Stimulated activated CD8-positive, alpha-beta memory T cell treated with anti-CD3 and anti-CD28 coated beads, Interleukin-15, amount 100 ng/mL, for 24 hours (primary cell): ENCODE measurements around the gene OSBPL3.
"Not testable (repeated sequence)": the region's sequence is repeated elsewhere in the genome, so short reads cannot be mapped to it uniquely, and the experiment has no call there.

Source experiments
- DNase-seq: peaks from one replicate; pipeline ENCODE4 v3.0.0-alpha.2; 2020; ENCODE audit warnings: low read depth

The OSBPL3 gene

DNA sequence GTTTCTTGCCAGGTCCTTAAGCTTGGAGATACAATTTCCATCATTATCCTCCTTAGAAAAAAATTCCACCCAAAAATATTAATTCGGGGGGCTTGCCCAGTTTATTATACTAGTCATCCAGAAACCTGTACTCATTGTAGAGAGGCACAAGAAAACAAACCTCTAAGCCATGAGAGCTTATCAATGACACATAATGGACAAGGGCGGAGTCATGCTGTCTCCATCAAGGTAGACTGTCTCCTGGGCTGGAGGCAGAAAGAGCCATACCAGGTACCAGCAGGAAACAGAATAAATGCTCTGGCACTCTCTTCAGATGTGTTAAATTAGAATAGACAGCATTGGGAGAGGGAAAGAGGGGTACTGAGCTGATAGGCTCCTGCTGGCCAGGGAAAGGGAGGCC lies 153.0 kb downstream of the OSBPL3 start:
- DNase-seq, result no peak

DNA sequence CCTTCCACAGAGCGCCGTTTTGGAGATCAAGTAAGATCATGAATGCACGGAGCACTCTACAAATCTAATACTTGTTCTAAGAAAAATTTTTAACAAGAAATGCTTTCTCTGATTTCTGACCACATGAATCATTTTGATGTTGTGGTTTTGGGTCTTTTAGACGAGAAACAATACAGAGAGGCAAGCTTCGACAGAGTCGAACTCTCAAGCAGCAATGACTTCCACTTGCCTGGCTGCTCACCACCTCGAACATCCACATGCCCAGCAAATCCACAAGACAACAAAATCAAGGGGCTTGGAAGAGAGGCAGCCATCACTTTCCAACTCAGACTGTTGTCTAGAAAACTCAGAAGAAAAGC lies 153.3 kb downstream of the OSBPL3 start:
- no peak for DNase-seq

DNA sequence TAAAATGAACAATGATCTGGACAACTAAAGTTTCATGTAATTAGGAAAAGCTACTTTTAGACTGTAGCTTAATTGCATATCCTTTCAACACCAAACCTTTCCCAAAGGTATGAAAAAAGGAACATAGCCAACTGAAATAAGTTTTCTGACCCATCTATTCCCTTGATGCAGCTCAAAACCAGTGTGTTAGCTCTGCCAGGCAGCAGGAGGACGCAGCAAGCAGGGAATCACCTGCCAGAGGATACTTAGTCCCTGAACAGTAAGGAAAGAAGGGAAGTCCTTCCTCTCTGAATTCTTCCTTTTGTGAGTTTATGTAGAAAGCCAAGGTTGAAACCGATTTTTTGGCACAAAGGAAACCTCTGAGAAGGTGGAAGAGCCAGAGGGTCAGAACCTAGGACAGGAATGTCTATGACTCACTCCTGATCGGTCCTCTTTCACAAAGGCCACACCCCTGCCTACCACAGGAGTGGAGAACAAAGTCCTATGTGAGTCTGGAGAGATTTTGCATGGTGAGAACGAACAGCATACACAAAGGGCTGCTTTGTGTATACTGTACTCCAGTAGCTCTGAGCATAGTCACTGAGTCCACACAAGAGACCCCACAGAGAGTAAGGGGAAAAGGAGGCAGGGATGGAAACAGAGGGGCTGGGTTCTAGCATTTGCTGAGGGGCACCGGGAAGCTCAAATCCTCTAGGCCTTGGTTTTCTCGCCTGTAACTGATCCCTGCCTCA lies 153.9 kb downstream of the OSBPL3 start:
- DNase-seq, result no peak

DNA sequence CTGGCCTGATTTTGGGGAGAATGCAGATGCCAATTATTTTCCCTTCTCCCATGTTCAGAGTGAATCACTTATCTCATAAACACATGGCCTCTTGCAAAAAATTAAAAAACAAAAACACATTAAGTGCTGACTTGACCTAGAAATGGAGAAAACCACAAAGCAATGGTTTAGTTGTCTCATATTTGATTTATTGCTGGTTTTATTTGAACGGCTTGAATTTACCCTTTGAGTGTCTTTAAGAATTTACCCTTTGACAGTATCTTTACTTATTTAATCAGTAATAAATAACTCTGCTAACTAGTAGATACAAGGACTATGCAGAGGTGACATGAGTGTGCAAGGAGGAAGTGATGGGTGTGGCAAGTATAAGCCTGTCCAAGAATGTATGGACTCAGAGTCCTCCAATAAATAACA lies 154.6 kb downstream of the OSBPL3 start:
- DNase-seq, result no peak

DNA sequence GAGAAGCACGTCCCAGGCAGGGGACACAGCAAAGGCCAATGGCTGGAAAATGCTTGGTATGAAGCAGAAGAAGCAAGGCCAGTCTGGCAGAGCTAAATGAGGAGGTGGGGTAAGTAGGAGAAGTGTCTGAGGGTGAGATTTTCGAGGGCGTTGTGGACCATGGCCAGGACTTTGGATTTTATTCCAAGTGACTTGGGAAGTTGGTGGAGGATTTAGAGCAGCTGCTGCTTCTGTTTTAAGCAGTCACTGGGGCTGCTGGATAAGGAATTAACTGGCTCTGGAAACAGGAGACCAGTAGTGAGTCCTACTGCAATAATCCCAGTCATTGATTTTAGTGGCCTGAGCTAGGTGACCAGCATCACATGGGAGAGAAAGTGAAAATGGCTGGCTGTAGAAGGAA lies 155.1 kb downstream of the OSBPL3 start:
- DNase-seq, result no peak

DNA sequence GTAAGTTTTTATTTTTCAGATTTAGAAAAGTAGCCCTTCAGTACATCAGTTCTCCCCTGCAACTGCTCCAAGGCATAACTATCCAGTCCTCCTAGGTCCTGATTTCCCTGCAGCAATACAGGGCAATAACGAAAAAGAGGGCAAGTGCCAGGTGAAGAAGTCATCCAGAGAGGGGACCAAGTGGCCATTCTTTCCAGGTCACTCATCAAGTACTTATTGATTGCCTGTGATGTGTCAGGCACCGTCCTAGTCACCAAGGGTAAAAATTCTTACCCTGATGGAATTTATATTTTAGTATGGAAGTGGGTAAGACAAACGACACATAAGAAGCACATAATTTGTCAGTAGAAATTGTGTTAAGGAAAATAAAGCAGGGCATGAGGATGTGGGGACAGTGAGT lies 155.6 kb downstream of the OSBPL3 start:
- DNase-seq, result no peak

DNA sequence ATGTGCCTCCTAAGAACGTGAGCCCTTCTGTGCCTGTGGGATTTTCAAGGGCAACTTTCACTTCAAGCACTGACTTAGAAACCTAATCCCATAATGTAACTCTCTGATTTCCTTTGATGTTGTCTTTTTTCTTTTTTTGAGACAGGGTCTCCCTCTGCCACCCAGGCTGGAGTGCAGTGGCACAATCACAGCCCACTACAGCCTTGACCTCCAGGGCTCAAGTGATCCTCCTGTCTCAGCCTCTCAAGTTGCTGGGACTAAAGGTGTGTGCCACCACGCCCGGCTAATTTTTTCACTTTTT lies 158.3 kb downstream of the OSBPL3 start:
- no peak for DNase-seq

DNA sequence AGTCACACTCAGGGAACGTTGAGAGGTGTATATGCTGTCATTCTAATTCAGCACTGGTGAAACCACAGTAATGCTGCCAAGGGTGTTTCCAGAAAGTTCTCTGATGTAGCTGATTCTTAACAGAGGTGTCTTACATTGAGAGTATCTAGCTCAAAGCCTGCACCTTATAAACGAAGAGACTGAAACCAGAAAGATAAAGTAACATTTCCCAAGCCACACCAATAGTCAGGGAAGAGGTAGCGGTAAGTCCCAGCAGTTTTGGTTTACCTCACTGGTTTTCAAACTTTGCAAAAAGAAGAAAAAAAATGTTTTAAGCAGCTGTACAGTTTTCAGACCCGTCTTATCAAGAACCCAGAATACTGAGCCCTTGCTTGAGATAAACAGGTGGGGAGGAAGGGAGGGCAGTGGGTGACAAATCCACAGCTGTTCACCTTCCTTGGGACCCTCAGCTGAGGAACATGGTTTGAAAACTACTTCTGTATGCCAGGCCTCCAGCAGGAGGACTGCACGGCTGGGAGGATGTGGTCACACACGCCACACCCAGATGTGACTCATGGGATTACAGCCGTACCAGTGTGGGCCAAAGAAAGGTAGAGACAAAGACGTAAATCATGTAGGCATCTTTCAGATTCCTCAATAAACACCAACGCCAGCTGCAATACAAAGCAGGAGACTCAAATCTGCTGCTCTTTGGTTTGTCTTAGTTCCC lies 158.8 kb downstream of the OSBPL3 start:
- DNase-seq, result peak; percentile 29

DNA sequence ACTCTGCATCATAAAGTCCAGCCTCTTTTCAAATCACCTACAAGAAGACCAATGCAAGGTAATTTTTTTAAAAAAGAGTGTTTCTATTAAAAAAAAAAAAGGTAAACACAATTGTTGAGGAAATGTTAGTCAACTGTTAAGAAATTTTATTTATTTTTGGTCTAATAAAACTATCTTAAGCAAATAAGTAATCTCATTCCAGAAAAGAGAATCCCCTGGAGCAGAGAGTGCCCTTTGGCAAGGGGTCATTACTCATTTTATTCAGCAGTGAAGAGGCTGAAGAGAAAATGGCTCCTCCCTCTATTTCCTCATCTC lies 159.3 kb downstream of the OSBPL3 start:
- no peak for DNase-seq

DNA sequence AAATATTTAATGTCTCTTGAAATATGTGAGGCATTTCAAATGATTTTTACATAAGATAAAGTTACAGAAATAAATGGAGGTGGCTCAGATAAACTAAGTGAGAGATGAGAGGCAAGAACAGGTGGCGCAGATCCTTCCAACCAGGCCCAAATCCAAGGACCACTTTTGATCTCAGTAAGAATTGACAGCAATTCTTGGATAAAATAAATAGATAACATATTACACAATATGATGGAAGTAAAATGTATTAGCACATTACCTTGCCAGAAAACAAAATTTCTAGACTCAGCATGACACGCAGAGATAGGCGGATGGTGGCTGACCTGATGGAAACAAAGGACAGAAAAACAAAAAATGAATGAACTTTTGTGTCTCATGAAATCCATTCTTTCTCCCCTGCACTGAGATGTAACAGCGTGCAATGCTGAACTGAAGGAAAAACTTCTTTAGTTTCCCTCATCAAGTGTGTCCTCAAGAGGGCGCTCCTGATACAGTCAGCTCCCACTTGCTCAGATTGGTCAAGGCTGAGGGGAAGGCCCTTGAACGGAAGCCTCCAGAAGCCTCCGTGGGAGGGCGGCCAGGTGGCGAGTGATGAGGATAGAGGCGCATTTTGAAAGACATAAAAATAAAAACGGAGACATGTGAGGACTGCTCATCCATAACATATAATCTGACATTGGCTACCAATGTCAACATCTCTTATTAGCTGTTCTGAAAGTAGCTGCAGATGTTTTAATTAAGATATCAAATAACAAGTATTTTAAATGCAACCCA lies 159.9 kb downstream of the OSBPL3 start:
- peak; percentile 19 for DNase-seq

DNA sequence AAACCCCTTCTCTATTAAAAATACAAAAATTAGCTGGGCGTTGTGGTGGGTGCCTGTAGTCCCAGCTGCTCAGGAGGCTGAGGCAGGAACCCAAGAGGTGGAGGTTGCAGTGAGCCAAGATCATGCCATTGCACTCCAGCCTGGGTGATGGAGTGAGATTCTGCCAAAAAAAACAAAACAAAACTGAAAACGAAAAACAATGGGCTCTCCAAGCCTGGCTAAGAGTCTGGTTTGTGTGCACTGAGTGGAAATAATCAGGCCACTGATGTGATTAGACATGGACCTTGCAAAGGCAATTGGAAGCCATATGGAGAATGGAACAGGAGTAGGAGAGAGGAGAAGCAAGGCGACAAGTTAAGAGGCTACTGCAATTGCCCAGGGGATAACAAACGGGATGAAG lies 162.6 kb downstream of the OSBPL3 start:
- no peak for DNase-seq

DNA sequence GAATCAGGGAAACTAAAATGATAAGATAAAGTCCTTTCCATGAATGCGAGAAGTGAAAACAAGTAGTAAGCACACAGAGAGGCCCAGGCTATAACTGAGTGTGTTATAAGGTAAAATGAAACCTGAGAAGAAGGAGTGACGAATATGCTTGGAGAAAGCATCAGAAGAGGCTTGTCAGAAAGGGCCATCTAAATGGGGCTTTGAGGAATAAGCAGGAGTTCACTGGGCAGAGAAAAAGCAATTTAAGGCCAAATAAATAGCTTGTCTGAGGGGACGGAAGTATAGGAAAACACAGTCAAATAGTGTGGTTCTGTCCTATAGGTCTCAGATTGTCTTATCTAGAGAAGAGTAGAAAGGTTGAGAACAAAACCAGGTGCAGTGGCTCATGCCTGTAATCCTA lies 163.1 kb downstream of the OSBPL3 start:
- DNase-seq, result no peak

DNA sequence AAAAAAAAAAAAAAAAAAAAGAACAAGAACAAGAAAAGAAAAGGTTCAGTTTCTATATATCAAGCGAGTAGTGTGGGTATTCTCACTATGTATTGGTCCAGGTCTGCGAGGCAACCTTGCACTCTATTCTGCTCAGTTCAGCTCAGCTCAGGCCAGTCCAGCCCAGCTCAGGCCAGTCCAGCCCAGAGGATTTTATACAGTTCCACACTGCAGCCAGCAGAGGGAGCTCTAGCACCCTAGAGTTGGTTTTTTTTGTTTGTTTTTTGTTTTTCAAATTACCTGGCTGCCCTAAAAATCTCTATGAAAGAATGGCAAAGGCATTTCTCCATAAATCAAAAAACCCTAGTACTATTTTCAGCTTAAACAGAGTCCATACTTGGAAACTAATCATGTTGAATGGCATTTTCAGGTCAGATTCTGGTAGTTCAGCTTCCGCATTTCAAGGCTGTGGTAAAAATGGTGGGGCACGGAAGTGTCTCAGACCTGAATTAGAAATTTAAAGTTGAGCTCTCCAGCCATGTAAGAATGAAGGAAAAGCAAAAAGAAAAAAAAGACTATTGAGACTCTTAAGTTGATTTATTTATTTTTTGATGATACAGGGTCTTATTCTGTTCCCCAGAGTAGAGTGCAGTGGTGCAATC lies 167.6 kb downstream of the OSBPL3 start:
- DNase-seq, result peak; percentile 8

DNA sequence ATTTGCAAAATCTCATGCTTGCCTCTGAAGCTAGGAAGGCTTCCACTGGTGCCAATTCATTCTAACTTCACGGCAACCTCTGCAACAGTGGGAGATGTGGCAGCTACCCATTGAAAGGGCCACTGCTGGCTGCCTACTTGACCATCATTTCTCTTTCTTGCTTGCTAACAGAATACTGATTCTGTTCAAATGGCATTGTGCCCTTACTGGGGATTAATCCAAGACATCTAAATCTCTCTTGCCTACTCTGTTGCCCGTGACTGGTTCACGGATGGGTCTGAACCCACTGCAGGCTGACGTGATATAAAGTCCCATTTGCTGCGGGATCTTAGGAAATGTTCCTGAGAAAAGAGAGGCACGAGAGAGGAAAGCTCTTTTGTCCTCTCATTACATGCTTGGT lies 171.5 kb downstream of the OSBPL3 start:
- DNase-seq, result no peak

DNA sequence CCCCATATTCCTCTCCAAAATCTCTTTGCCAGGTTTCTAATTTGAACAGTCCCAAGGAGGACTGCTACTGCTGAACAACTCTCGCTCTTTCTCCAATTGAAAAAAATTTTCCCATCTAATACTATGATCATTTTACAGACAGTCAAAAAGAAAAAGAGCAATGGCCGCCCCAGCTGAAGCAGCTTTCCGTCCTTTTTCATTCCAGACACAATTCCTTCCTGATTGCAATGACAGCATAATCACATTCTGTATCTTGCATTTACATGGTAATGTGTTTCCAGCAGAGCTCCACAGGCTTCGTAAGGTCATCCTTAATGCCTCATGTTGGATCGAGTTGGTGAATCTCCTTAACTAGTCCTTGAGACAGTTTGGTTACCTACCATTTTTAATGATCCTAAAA lies 177.7 kb downstream of the OSBPL3 start:
- no peak for DNase-seq

DNA sequence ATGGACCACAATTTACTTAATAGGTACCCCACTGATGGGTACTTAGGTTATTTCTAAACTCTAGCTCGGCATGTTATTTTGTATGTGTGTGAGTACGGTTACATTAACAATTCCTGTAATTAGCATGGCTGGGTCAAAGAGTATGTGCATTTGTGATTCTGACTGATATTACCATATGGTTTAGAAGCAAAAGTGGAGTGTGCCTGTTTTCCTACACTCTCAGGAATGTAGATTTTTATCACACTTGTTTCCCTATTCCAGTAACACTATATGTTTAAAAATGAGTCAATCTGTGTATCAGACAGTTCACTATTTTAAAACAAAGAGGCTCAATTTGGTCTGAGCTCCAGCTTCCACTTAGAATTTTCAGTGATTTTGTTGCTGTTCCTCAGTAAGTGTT lies 178.1 kb downstream of the OSBPL3 start:
- DNase-seq, result no peak

DNA sequence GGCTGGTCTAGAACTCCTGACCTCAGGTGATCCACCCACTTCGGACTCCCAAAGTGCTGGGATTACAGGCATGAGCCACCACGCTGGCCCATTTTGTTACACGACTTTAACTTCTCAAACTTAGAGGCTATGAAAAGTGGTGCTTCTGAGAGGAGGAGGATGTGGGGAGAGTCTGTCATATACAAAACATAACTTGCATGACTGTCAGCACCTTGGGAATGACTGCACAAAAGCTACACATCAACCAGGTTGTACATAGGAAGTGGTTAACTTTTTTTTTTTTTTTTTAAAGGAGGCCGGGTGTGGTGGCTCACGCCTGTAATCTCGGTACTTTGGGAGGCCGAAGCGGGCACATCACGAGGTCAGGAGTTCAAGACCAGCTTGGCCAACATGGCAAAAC lies 179.3 kb downstream of the OSBPL3 start:
- no peak for DNase-seq

DNA sequence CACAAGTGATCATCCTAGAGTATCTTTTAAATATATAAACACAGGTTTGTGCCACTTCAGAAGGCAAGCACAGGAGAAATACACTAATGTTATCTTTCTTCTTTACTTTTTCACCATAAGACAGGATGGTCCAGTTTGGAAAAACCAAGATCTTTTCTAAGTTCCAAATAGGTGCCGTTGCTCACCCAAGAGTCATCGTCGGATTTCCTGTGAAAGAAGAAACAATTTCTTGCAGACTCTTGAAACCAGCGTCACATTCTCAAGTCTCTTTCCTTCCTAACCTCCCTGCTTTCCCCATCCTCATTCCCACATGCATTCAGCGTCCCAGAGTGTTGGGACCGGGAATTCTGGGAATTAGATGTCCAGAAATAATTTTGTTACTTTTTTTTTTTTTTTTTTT lies 179.9 kb downstream of the OSBPL3 start:
- no peak for DNase-seq

DNA sequence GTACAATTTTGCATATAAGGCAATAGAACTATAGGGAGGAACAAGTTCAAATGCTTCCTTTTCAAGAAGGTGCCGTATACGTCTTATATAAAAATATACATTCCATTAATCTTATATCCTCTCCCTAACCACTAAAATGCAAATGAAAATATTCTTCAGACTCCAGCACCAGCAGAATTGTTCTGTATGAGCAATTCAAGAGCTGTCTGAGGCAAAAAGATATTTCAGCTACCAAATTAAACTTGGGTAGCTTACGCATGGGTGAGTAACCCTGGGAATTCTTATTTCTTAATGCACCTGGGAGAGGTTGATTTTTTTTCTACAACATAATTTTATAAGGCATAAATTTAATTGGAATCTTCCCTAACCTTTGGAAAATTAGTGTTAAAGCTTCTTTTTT lies 180.5 kb downstream of the OSBPL3 start:
- no peak for DNase-seq

DNA sequence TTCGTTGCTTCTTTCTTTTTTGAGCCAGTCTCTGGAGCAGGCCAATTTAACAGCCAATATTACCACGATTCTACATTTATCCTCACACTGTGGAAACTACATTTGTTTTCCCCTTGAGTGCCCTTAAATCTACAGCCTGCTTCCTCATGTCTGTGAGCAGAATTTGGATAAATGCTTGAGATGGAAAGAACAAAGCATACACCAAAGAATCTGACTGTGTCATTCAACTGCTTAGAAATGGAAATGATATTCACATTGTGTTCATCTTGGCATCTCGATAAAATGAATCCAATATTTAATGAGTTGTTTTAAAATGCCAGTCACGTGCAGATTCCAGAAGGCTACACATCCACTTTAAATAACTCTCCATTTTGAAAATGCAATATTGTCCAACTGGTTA lies 181.7 kb downstream of the OSBPL3 start:
- no peak for DNase-seq

DNA sequence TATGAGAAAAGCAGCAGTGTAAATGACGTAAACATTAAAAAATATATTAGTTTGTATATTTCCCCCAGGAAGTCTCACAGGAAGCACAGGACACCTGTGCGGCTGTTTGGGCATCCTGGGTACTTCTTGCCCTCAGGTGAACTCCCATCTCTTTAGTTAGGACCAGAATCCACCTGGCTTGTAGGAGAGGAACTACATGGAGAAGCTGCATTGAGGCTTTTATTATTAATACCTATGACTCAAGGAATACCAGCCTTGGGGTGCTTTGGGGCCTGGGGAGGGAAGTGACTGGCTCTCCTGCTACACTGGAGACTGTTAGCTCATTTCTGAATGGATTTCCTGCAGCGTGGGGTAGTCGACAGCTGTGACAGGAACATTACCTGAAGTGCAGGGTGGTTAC lies 182.7 kb downstream of the OSBPL3 start:
- no peak for DNase-seq

DNA sequence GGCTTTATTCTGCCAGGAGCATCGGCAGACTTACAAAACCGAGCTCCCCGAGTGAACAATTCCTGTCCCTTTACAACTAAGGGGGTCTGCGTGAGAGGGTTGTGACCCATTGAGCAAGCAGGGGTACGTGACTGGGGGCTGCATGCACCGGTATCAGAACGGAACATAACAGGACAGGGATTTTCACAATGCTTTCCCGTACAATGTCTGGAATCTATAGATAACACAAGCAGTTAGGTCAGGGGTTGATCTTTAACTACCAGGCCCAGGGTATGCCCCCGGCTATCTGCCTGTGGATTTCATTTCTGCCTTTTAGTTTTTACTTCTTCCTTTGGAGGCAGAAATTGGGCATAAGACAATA lies 184.6 kb downstream of the OSBPL3 start:
- no peak for DNase-seq

DNA sequence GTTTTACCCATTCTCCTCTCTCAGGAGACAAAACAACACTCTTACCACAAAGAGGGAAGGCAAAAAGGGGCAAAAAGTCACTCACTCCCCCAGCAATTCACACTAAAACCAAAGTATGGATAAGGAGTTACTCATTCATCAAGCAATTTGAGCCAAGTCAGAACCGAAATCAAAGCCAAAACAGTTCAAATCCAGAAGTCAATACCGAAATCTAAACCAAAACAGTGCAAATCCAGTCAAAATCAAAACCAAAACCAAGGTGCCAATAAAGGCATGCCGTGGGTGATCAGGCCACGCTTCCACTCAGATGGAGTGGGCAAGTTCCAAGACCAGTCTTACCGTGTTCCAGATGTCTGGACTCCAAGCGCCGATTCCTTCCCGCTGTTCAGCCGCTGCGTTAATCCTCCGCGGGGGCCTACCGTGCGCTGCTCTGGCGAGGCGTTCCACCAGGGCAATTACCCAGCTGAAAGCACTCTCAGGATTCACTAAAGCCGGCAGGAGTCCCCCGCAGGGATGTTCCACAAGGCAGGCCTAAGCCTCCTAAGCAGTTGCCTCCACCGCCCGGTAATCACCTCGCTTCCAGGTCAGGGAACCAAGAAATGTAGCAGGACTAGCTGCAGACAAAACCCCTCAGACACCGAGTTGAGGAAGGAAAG lies 185.1 kb downstream of the OSBPL3 start:
- not testable (repeated sequence) for DNase-seq
